Measurements from ENCODE around the gene OR2AJ1.

OR2AJ1 gene

DNA sequence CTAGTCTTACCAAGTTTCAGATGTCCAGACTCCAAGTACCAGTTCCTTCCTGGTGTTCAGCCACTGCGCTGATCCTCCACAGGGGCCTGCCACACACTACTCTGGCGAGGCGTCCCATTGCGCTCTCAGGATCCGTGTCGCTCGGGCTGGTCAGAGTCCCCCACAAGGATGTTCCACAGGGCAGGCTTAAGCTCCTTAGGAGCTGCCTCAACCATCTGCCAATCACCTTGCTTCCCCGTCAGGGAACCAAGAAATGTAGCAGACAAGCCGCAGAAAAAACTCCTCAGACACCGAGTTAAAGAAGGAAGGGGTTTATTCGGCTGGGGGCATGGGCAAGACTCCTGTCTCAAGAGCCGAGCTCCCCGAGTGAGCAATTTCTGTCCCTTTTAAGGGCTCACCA lies 19.5 kb upstream of the OR2AJ1 start:
- TF ChIP-seq, protein P1, sequence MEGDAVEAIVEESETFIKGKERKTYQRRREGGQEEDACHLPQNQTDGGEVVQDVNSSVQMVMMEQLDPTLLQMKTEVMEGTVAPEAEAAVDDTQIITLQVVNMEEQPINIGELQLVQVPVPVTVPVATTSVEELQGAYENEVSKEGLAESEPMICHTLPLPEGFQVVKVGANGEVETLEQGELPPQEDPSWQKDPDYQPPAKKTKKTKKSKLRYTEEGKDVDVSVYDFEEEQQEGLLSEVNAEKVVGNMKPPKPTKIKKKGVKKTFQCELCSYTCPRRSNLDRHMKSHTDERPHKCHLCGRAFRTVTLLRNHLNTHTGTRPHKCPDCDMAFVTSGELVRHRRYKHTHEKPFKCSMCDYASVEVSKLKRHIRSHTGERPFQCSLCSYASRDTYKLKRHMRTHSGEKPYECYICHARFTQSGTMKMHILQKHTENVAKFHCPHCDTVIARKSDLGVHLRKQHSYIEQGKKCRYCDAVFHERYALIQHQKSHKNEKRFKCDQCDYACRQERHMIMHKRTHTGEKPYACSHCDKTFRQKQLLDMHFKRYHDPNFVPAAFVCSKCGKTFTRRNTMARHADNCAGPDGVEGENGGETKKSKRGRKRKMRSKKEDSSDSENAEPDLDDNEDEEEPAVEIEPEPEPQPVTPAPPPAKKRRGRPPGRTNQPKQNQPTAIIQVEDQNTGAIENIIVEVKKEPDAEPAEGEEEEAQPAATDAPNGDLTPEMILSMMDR (IDR thresholded peaks at IDR 0.05; ENCODE audit: control insufficient read depth, insufficient read depth, low read depth, low read length, missing control alignments) = no peak

DNA sequence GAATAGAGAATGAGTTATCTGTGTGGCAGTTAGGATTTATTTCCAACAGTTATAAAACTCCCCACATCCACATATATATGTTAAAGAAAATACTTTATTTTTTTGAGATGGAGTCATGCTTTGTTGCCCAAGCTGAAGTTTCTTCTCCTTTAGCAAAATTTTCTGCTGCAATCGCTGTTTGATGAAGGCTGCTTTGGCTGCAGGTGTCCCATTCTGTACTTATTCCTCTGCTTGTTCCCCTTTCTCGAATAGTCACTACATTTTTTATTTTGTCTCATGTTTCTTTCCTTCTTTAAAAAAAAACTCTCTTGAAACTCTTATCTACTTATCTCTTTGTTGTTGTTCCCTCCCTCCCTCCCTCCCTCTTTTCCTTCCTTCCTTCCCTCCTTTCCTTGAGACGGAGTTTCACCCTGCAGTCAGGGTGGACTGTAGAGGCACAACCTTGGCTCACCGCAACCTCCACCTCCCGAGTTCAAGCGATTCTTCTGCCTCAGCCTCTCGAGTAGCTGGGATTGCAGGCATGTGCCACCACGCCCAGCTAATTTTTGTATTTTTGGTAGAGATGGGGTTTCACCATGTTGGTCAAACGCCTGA lies 18.7 kb upstream of the OR2AJ1 start:
- TF ChIP-seq, protein P1 (IDR thresholded peaks at IDR 0.05; ENCODE audit: control insufficient read depth, insufficient read depth, low read depth, low read length, missing control alignments) = no peak
- H3K4me3 ChIP-seq (ENCODE audit: control insufficient read depth, low read depth, low read length) = no peak overlapping the region
- no peak for DNase-seq (ENCODE audit: low read depth)

More for the DNA sequence above, 19.5 kb upstream of the OR2AJ1 start:
- no peak overlapping the region for H3K4me3 ChIP-seq (ENCODE audit: control insufficient read depth, low read depth, low read length)
- DNase-seq (ENCODE audit: low read depth) = no peak

DNA sequence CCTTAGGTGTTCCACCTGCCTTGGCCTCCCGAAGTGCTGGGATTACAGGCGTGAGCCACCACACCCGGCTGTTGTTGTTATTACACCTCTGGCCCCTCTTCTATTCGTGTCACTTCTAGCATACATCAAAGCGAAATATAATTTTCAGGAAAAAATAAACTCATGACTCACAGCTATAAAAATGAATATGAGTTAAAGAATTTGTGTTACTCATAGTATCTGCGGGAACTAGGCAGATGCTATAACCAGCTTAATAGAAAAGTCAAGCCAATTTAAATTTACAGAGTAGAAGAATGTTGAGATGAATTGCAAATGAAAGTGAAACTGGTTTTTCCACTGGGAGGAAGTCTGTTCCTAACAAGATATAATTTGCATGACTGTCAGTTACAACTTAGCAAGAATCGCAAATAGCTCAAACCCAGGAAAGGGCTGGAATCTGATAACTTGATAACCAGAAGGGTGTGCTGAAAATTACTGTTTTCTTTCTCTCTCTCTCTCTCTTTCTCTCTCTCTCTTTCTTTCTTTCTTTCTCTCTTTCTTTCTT lies 18.1 kb upstream of the OR2AJ1 start:
- no peak for DNase-seq (ENCODE audit: low read depth)
- TF ChIP-seq, protein P1 (IDR thresholded peaks at IDR 0.05; ENCODE audit: control insufficient read depth, insufficient read depth, low read depth, low read length, missing control alignments) = no peak
- no peak overlapping the region for H3K4me3 ChIP-seq (ENCODE audit: control insufficient read depth, low read depth, low read length)

DNA sequence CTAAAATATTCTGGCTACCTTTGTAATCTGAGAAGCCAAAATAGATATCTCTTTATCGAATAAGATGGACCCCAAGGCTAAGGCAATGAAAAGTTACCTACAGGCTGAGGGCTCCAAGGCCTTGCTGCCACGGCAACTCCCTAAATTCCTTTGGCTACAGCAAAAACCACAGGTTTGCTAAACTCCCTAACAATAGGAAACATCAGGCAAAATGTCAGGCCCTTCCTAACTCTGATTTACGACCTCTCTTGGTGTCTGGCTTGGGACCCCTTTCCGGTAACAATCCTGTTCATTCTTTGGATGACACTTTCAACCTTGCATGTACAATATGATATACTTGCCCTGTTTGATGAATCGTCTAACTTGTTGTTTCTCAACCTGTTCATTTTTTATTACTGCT lies 15.9 kb upstream of the OR2AJ1 start:
- no peak overlapping the region for H3K4me3 ChIP-seq (ENCODE audit: control insufficient read depth, low read depth, low read length)
- DNase-seq (ENCODE audit: low read depth) = no peak
- TF ChIP-seq, protein P1 (IDR thresholded peaks at IDR 0.05; ENCODE audit: control insufficient read depth, insufficient read depth, low read depth, low read length, missing control alignments) = no peak

DNA sequence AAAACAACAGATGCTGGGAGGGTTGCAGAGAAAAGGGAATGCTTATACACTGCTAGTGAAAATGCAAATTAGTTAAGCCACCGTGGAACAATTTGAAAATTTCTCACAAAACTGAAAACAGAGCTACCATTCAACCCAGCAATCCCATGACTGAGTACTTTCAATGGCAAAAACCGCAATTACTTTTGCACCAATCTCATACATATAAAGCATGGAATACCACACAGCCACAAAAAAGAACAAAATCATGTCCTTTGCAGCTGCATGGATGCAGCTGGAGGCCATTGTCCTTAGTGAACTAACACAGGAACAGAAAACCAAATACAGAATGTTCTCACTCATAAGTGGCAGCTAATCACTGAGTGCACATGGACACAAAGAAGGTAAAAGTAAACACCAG lies 10.9 kb upstream of the OR2AJ1 start:
- H3K4me3 ChIP-seq (ENCODE audit: control insufficient read depth, low read depth, low read length) = no peak overlapping the region
- TF ChIP-seq, protein P1 (IDR thresholded peaks at IDR 0.05; ENCODE audit: control insufficient read depth, insufficient read depth, low read depth, low read length, missing control alignments) = no peak
- DNase-seq (ENCODE audit: low read depth) = no peak

DNA sequence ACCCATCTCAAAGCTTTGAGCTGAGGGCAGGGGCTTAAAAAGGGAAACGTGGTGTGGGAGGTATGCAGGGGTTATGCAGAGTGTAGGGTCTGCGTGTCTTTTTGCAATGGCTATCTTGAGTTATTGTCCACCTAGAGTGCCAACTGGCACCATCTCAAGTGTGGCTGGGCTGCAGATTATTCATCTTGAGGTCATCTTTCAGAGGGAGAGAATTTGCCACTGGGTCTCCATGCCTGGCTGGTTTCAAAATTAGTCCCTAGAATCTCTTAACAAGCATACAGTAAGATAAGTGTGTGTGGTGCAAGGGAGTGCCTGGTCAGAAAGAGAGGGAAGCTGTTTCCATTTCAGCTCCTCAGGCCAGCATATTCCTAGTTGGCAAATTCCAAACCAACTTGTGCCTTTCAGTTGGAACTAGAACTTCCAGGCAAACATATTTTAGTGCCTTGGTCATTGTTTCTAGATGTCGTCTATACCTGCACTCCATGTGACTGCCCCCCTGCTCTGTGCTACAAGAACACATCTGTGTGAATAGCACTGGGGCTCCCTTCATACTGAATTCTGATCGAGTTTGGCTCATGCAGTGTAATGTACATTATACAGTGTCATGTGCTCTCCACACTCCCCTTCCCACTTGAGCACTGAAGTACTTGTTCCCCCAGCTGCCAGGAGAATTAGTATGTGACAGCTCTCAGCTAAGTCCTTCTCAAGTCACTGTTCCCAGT lies 9.6 kb upstream of the OR2AJ1 start:
- DNase-seq (ENCODE audit: low read depth) = no peak
- no peak overlapping the region for H3K4me3 ChIP-seq (ENCODE audit: control insufficient read depth, low read depth, low read length)
- TF ChIP-seq, protein P1 (IDR thresholded peaks at IDR 0.05; ENCODE audit: control insufficient read depth, insufficient read depth, low read depth, low read length, missing control alignments) = no peak

Measured in AG09309 (cell line).